Rectal smooth muscle tissue (tissue), 1 donor: ENCODE measurements around the gene ELL.

Experiments used
- H3K27ac ChIP-seq: one replicate; pipeline ENCODE4 v1.7.0; 2013; ENCODE audit warnings: low read depth, low read length, inconsistent platforms
- H3K27me3 ChIP-seq: one replicate; pipeline ENCODE4 v1.7.0; 2013; ENCODE audit warnings: low read length; ENCODE audit not compliant: control insufficient read depth, insufficient read depth
- H3K36me3 ChIP-seq: one replicate; pipeline ENCODE4 v1.7.0; 2013; ENCODE audit warnings: low read length; ENCODE audit not compliant: control insufficient read depth, insufficient read depth
- H3K4me1 ChIP-seq: one replicate; pipeline ENCODE4 v1.7.0; 2013; ENCODE audit warnings: low read length; ENCODE audit not compliant: control insufficient read depth, insufficient read depth
- H3K4me3 ChIP-seq: one replicate; pipeline ENCODE4 v1.7.0; 2013; ENCODE audit warnings: low read length
- H3K9ac ChIP-seq: one replicate; pipeline ENCODE4 v1.7.0; 2013; ENCODE audit warnings: low read length

ELL gene

GRCh38 chr19:18450021-18450930 is 71.6 kb downstream of the ELL start:
- peaks cover 37% of the 10 kb centered on the region for H3K36me3 ChIP-seq
- H3K27me3 ChIP-seq, result no peaks in the 10 kb centered on the region
- peaks cover 5% of the 10 kb centered on the region for H3K4me1 ChIP-seq
- H3K4me3 ChIP-seq, result no peak overlapping the region
- H3K9ac ChIP-seq, result no peak overlapping the region
- no peak overlapping the region for H3K27ac ChIP-seq

- Histone ChIP-seq H3K27me3 (no peaks in the 10 kb centered on the region), H3K27ac (no peak overlapping the region), H3K36me3 (peaks cover 41% of the 10 kb centered on the region), H3K4me1 (peaks cover 5% of the 10 kb centered on the region), H3K4me3 (no peak overlapping the region), H3K9ac (no peak overlapping the region)
Observed at GRCh38 chr19:18449552-18449951, 72.3 kb downstream of the ELL start.

GRCh38 chr19:18446811-18447359 is 75.0 kb downstream of the ELL start:
- Histone ChIP-seq H3K27ac (no peak overlapping the region), H3K36me3 (peaks cover 43% of the 10 kb centered on the region)

GRCh38 chr19:18446145-18446810 is 75.6 kb downstream of the ELL start:
- Histone ChIP-seq H3K36me3 (peaks cover 39% of the 10 kb centered on the region), H3K4me3 (no peak overlapping the region), H3K27me3 (no peaks in the 10 kb centered on the region), H3K9ac (no peak overlapping the region), H3K27ac (no peak overlapping the region), H3K4me1 (peaks cover 1% of the 10 kb centered on the region)

More at GRCh38 chr19:18446811-18447359, 75.0 kb downstream of the ELL start:
- peaks cover 5% of the 10 kb centered on the region for H3K4me1 ChIP-seq
- H3K9ac ChIP-seq, result no peak overlapping the region
- no peak overlapping the region for H3K4me3 ChIP-seq
- H3K27me3 ChIP-seq, result no peaks in the 10 kb centered on the region

GRCh38 chr19:18445262-18445948 is 76.5 kb downstream of the ELL start:
- Histone ChIP-seq H3K27ac (no peak overlapping the region), H3K36me3 (peaks cover 39% of the 10 kb centered on the region), H3K9ac (no peak overlapping the region), H3K4me3 (no peak overlapping the region), H3K4me1 (no peaks in the 10 kb centered on the region), H3K27me3 (no peaks in the 10 kb centered on the region)

- H3K27me3 ChIP-seq, result no peaks in the 10 kb centered on the region
- H3K9ac ChIP-seq, result no peak overlapping the region
- H3K27ac ChIP-seq, result no peak overlapping the region
- no peaks in the 10 kb centered on the region for H3K4me1 ChIP-seq
- H3K4me3 ChIP-seq, result no peak overlapping the region
- H3K36me3 ChIP-seq, result peaks cover 30% of the 10 kb centered on the region
Observed at GRCh38 chr19:18444513-18444912, 77.4 kb downstream of the ELL start.

- H3K27ac ChIP-seq, result no peak overlapping the region
- no peak overlapping the region for H3K9ac ChIP-seq
- H3K4me1 ChIP-seq, result no peaks in the 10 kb centered on the region
- no peak overlapping the region for H3K4me3 ChIP-seq
- no peaks in the 10 kb centered on the region for H3K27me3 ChIP-seq
- peaks cover 26% of the 10 kb centered on the region for H3K36me3 ChIP-seq
Observed at GRCh38 chr19:18443831-18444230, 78.0 kb downstream of the ELL start.

- Histone ChIP-seq H3K4me1 (peaks cover 3% of the 10 kb centered on the region), H3K36me3 (peaks cover 22% of the 10 kb centered on the region), H3K4me3 (no peak overlapping the region), H3K9ac (no peak overlapping the region), H3K27ac (no peak overlapping the region), H3K27me3 (no peaks in the 10 kb centered on the region)
Observed at GRCh38 chr19:18443406-18443805, 78.5 kb downstream of the ELL start.

GRCh38 chr19:18442941-18443340 is 78.9 kb downstream of the ELL start:
- Histone ChIP-seq H3K27ac (no peak overlapping the region), H3K36me3 (peaks cover 17% of the 10 kb centered on the region), H3K9ac (no peak overlapping the region)

GRCh38 chr19:18441804-18442788 is 79.8 kb downstream of the ELL start:
- H3K4me3 ChIP-seq, result no peak overlapping the region
- H3K4me1 ChIP-seq, result peaks cover 3% of the 10 kb centered on the region
- no peaks in the 10 kb centered on the region for H3K27me3 ChIP-seq
- peaks cover 17% of the 10 kb centered on the region for H3K36me3 ChIP-seq
- no peak overlapping the region for H3K27ac ChIP-seq
- H3K9ac ChIP-seq, result no peak overlapping the region

More at GRCh38 chr19:18442941-18443340, 78.9 kb downstream of the ELL start:
- H3K4me1 ChIP-seq, result peaks cover 3% of the 10 kb centered on the region
- no peaks in the 10 kb centered on the region for H3K27me3 ChIP-seq
- no peak overlapping the region for H3K4me3 ChIP-seq

GRCh38 chr19:18440936-18441803 is 80.7 kb downstream of the ELL start:
- H3K4me3 ChIP-seq, result no peak overlapping the region
- peaks cover 3% of the 10 kb centered on the region for H3K27me3 ChIP-seq
- no peak overlapping the region for H3K27ac ChIP-seq
- peaks cover 14% of the 10 kb centered on the region for H3K36me3 ChIP-seq
- H3K9ac ChIP-seq, result no peak overlapping the region
- H3K4me1 ChIP-seq, result peaks cover 3% of the 10 kb centered on the region
